Sigmoid colon (tissue), 4 donors: ENCODE data around the gene CD34.
A peak's percentile ranks its signal among the peaks of the same experiment; 100 is the strongest.
"Not testable (repeated sequence)": the region's sequence is repeated elsewhere in the genome, so short reads cannot be mapped to it uniquely, and the experiment has no call there.

Source experiments
- EP300 ChIP-seq, 4 donors: sonication (generic); formaldehyde crosslinking; IDR thresholded peaks; one replicate each; pipeline ENCODE4 v1.6.1; 2017; ENCODE audit warnings: antibody characterized with exemption in 4 of 4
- POLR2A ChIP-seq, 2 donors: fragments of 450-650 bp; IDR thresholded peaks; one replicate each; pipeline ENCODE4 v1.6.1; 2016; ENCODE audit warnings: antibody characterized with exemption in 2 of 2, mild to moderate bottlenecking in 2 of 2, moderate library complexity in 2 of 2
- POLR2AphosphoS5 ChIP-seq, 4 donors: sonication (generic); formaldehyde crosslinking; IDR thresholded peaks; one replicate each; pipeline ENCODE4 v1.6.1; 2017; ENCODE audit warnings: antibody characterized with exemption in 4 of 4
- TF ChIP-seq, protein P1 (sequence below), 4 experiments: fragments of 450-650 bp in 3 of 4; fragments of 200-600 bp in 1 of 4; IDR thresholded peaks; one replicate each; pipeline ENCODE4 v1.5.1; 2016 to 2019; ENCODE audit warnings: antibody characterized with exemption in 4 of 4, mild to moderate bottlenecking in 3 of 4, moderate library complexity in 2 of 4

DNA sequence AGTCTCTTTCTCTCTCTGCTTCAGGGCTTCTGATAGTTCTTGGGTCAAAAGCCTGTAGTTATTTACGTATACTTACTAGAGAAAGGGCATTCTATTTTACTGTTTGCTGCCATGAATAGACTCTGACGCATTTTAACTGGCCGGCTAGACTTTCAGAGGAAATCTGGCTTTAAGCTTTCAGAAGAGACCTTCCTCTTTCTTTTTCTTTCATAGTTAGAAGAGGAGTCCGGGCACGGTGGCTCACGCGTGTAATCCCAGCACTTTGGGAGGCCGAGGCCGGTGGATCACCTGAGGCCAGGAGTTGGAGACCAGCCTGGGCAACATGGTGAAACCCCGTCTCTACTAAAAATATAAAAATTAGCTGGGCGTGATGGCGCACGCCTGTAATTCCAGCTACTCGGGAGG, 31.4 kb upstream of the CD34 start:
- TF ChIP-seq POLR2AphosphoS5 (IDR thresholded peaks at IDR 0.05): peak in 1 of 4 donors; percentile 5
- TF ChIP-seq, protein P1, sequence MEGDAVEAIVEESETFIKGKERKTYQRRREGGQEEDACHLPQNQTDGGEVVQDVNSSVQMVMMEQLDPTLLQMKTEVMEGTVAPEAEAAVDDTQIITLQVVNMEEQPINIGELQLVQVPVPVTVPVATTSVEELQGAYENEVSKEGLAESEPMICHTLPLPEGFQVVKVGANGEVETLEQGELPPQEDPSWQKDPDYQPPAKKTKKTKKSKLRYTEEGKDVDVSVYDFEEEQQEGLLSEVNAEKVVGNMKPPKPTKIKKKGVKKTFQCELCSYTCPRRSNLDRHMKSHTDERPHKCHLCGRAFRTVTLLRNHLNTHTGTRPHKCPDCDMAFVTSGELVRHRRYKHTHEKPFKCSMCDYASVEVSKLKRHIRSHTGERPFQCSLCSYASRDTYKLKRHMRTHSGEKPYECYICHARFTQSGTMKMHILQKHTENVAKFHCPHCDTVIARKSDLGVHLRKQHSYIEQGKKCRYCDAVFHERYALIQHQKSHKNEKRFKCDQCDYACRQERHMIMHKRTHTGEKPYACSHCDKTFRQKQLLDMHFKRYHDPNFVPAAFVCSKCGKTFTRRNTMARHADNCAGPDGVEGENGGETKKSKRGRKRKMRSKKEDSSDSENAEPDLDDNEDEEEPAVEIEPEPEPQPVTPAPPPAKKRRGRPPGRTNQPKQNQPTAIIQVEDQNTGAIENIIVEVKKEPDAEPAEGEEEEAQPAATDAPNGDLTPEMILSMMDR (IDR thresholded peaks at IDR 0.05): not testable (repeated sequence)
- not testable (repeated sequence) for TF ChIP-seq EP300, POLR2A (IDR thresholded peaks at IDR 0.05)
